Measurements from ENCODE around the gene EML4. TPM values are rescaled to one million over a fixed set of nuclear protein-coding genes. Genes with fewer than 3 reads are reported as not detected.
A peak's percentile ranks its signal among the peaks of the same experiment; 100 is the strongest.

The EML4 gene
- polyA plus RNA-seq, 3 donors: 101 to 127 (median 123) TPM

GRCh38 chr2:42238644-42239288 lies 69.6 kb downstream of the EML4 start:
- peak in 2 of 11 donors; percentile 16 to 25 for DNase-seq (ENCODE audit: extremely low read depth in 1 of 11, low read depth in 9 of 11, low spot score in 4 of 11)

- no peak for DNase-seq (ENCODE audit: extremely low read depth in 1 of 11, low read depth in 9 of 11, low spot score in 4 of 11)
These were observed 70.1 kb downstream of the EML4 start for GRCh38 chr2:42239289-42239661.

GRCh38 chr2:42239811-42240210 lies 70.7 kb downstream of the EML4 start:
- no peak for DNase-seq (ENCODE audit: extremely low read depth in 1 of 11, low read depth in 9 of 11, low spot score in 4 of 11)

GRCh38 chr2:42241517-42241916 lies 72.4 kb downstream of the EML4 start:
- no peak for DNase-seq (ENCODE audit: extremely low read depth in 1 of 11, low read depth in 9 of 11, low spot score in 4 of 11)

GRCh38 chr2:42243297-42243696 lies 74.1 kb downstream of the EML4 start:
- no peak for DNase-seq (ENCODE audit: extremely low read depth in 1 of 11, low read depth in 9 of 11, low spot score in 4 of 11)

- no peak for DNase-seq (ENCODE audit: extremely low read depth in 1 of 11, low read depth in 9 of 11, low spot score in 4 of 11)
These were observed 75.4 kb downstream of the EML4 start for GRCh38 chr2:42244520-42244919.

GRCh38 chr2:42245396-42245795 lies 76.2 kb downstream of the EML4 start:
- DNase-seq (ENCODE audit: extremely low read depth in 1 of 11, low read depth in 9 of 11, low spot score in 4 of 11): no peak

- DNase-seq (ENCODE audit: extremely low read depth in 1 of 11, low read depth in 9 of 11, low spot score in 4 of 11): no peak
These were observed 77.4 kb downstream of the EML4 start for GRCh38 chr2:42246562-42246961.

- no peak for DNase-seq (ENCODE audit: extremely low read depth in 1 of 11, low read depth in 9 of 11, low spot score in 4 of 11)
These were observed 79.7 kb downstream of the EML4 start for GRCh38 chr2:42248846-42249245.

GRCh38 chr2:42249284-42249683 lies 80.1 kb downstream of the EML4 start:
- DNase-seq (ENCODE audit: extremely low read depth in 1 of 11, low read depth in 9 of 11, low spot score in 4 of 11): no peak

- DNase-seq (ENCODE audit: extremely low read depth in 1 of 11, low read depth in 9 of 11, low spot score in 4 of 11): peak in 9 of 11 donors; percentile 34 to 70 (median 44)
These were observed 80.7 kb downstream of the EML4 start for GRCh38 chr2:42249887-42250286.

GRCh38 chr2:42250925-42251324 lies 81.8 kb downstream of the EML4 start:
- DNase-seq (ENCODE audit: extremely low read depth in 1 of 11, low read depth in 9 of 11, low spot score in 4 of 11): no peak

GRCh38 chr2:42252464-42252863 lies 83.3 kb downstream of the EML4 start:
- no peak for DNase-seq (ENCODE audit: extremely low read depth in 1 of 11, low read depth in 9 of 11, low spot score in 4 of 11)

GRCh38 chr2:42254186-42254895 lies 85.2 kb downstream of the EML4 start:
- no peak for DNase-seq (ENCODE audit: extremely low read depth in 1 of 11, low read depth in 9 of 11, low spot score in 4 of 11)

- DNase-seq (ENCODE audit: extremely low read depth in 1 of 11, low read depth in 9 of 11, low spot score in 4 of 11): peak in 5 of 11 donors; percentile 25 to 42 (median 38)
These were observed 87.4 kb downstream of the EML4 start for GRCh38 chr2:42256505-42256904.

- no peak for DNase-seq (ENCODE audit: extremely low read depth in 1 of 11, low read depth in 9 of 11, low spot score in 4 of 11)
These were observed 92.5 kb downstream of the EML4 start for GRCh38 chr2:42261518-42262195.

- DNase-seq (ENCODE audit: extremely low read depth in 1 of 11, low read depth in 9 of 11, low spot score in 4 of 11): no peak
These were observed 97.1 kb downstream of the EML4 start for GRCh38 chr2:42266236-42266635.

GRCh38 chr2:42267530-42267929 lies 98.4 kb downstream of the EML4 start:
- no peak for DNase-seq (ENCODE audit: extremely low read depth in 1 of 11, low read depth in 9 of 11, low spot score in 4 of 11)

- DNase-seq (ENCODE audit: extremely low read depth in 1 of 11, low read depth in 9 of 11, low spot score in 4 of 11): no peak
These were observed 99.5 kb downstream of the EML4 start for GRCh38 chr2:42268528-42269151.

- DNase-seq (ENCODE audit: extremely low read depth in 1 of 11, low read depth in 9 of 11, low spot score in 4 of 11): no peak
These were observed 101.6 kb downstream of the EML4 start for GRCh38 chr2:42270757-42271156.

All from renal cortex interstitium (tissue), 11 donors.